Left cardiac atrium (tissue), 4 donors: ENCODE data around the gene SH2B3. TPM values are rescaled to one million over a fixed set of nuclear protein-coding genes. Genes with fewer than 3 reads are reported as not detected.
"Not testable (repeated sequence)": the region's sequence is repeated elsewhere in the genome, so short reads cannot be mapped to it uniquely, and the experiment has no call there.

Experiments
- ATAC-seq, 2 donors: fragments of 200-7000 bp; cut with Tn5 transposase; one replicate each; pipeline ENCODE4 v1.9.1; 2020; ENCODE audit warnings: mild to moderate bottlenecking in 2 of 2, moderate library complexity in 2 of 2
- DNase-seq: peaks from one replicate; pipeline ENCODE4 v3.0.0-alpha.2; 2020
- intact Hi-C, 2 donors: fragments of 100-400 bp; cut with DNase I; formaldehyde crosslinking; loops; one replicate each; pipeline versions ENCODE4 v1.14.1 to v1.15.1; 2022 to 2023
- total RNA-seq, 2 donors: library from RNA; stranded (reverse); fragmentation: NEBNext Ultra II Directional; extraction: Animal tissue kit (Norgen Biotek cat#: 25700); gene quantifications; one replicate each; pipeline ENCODE4 v1.2.1, GENCODE V29; 2021
- donor health status: DM: no; HTN: yes; CAD: no.
- donor health status: DM: no; HTN: yes; CAD: no; lungs with severe emphysema.
- donor health status: DM: yes; HTN: yes; CAD: no.
- donor health status: Dilated cardiomyopathy.

Gene SH2B3
- total RNA-seq, 2 donors from 2014 or later = 27.1 to 39.6 TPM

DNA sequence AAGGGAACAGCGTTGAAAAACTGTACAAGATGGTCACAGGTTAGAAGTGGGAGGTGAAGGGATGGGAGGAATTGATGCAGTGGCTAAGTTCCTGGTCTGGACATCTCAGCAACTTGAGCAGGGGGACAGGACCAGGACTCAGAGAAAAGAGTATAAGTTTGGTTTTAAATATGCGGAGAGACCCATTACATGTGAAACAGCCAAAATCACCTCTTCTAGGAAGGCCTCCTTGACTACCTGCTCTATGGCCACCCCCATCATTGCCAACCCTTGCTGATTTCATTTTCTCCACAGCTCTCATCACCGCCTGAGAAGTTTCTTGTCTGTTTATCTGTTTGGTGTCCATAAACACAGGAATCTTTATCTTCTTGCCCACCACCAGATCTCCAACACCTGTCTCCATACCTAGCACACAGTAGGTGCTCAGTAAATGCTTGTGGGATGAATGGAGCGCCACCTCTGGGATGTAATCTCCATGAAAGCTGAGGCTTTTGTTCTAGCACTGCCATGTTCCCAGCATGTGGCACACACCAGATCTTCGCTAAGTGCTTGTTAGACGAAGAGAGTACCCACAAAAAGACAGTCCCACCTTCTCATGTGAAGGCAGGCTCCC lies 25.7 kb upstream of the SH2B3 start:
- ATAC-seq (no peak), DNase-seq (no peak)
- intact Hi-C loops = no loop called here

DNA sequence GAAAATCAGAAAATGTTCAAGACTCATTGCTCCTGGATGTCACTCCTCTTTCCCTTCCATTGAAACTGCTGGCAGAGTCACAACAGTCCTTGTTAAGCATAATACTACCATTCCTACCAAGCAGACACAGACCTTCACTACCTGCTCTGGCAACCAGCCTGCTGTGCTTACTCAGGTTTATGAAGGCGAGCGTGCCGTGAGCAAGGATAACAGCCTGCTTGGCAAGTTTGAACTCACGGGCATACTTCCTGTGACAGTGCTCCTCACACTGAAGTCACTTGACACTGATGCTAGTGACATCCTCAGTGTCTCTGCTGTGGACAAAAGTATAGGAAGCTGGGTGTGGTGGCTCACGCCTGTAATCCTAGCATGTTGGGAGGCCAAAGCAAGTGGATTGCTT lies 21.1 kb upstream of the SH2B3 start:
- DNase-seq (no peak), ATAC-seq (no peak)
- intact Hi-C loops = no loop called here

- intact Hi-C loops = no loop called here
- ATAC-seq = no peak
- no peak for DNase-seq
Measured at GRCh38 chr12:111386885-111387284, 18.8 kb upstream of the SH2B3 start.

DNA sequence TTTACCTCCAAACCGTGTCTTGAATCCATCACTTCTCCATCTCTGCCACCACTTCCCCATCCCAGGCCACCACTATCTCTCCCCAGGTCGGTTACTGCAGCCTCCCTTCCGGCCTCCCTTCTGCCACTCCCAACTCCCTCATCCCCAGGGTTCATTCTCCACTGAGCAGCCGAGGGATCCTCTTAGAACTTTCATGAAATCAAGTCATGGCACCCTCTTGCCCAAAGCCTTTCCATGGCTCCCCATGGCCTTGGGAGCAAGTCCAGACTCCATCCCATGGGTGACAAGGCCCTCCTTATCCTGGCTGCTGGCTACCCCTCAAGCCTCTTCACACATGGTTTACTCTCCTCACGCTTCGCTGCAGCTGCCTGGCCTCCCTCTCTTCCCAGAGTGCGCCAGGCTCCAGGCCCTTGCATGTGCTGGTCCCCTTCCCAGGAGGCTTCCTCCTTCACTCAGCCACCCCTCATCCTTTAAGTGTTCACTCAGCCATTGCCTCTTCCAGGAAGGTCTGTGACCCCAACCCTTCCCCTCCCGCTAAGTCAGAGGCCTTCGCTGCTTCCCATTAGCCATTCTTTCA lies 17.9 kb upstream of the SH2B3 start:
- intact Hi-C loops = no loop called here

DNA sequence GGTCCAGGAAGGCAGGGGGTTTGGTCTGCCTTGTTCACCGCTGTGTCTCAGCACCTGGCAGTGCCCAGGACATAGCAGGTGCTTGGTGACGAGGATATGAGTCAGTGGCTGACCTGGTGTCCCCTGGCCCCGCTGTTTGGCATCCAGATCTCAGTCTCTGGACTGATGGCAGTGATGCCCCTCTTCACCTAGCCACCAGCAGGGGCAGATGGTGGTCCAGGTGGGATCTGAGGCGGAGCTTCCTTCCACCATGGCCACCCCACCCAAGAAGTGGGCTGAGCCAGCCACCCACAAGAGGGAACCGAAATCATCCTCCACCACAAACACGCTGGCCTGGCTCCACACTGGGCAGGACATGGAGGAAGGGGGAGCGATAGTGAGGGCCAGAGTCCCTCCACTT lies 16.1 kb upstream of the SH2B3 start:
- no peak for ATAC-seq
- intact Hi-C loops = loop anchor here (10.0 kb wide), 2 partner anchors 285 to 295 kb away; partner anchors contain the start of genes ACAD10 (in 1 of the 2) and BRAP (in 1 of the 2)
- no peak for DNase-seq

More for the DNA sequence above, 17.9 kb upstream of the SH2B3 start:
- DNase-seq = no peak
- ATAC-seq = no peak

GRCh38 chr12:111390910-111391309 lies 14.8 kb upstream of the SH2B3 start:
- intact Hi-C loops = loop anchor here (10.0 kb wide), 2 partner anchors 284 to 294 kb away; partner anchors contain the start of genes ACAD10 (in 1 of the 2) and BRAP (in 1 of the 2)
- ATAC-seq (no peak), DNase-seq (no peak)

GRCh38 chr12:111393700-111394300 lies 11.9 kb upstream of the SH2B3 start:
- intact Hi-C loops = loop anchor here (10.0 kb wide), 2 partner anchors 281 to 291 kb away; partner anchors contain the start of genes ACAD10 (in 1 of the 2) and BRAP (in 1 of the 2)
- DNase-seq (peak; percentile 44), ATAC-seq (peak in 1 of 2 donors; percentile 40)

DNA sequence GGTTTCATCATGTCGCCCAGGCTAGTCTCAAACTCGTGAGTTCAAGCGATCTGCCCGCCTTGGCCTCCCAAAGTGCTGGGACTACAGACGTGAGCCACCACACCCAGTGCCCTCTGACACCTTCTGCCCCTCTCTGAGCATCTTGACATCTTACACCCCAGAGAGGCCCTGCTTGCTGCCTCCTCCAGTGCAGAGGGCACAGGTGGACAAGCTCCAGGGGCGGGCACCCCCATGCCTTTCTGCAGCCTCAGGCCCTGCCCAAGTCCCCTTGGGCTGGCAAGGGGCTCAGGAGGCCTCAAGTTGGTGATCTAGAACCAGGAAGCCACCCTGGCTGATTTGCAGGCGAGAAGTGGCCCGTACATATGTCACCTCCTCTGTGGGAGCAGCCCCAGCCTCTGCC lies 11.2 kb upstream of the SH2B3 start:
- ATAC-seq = no peak
- intact Hi-C loops = loop anchor here (10.0 kb wide), 2 partner anchors 280 to 290 kb away; partner anchors contain the start of genes ACAD10 (in 1 of the 2) and BRAP (in 1 of the 2)
- DNase-seq = no peak

DNA sequence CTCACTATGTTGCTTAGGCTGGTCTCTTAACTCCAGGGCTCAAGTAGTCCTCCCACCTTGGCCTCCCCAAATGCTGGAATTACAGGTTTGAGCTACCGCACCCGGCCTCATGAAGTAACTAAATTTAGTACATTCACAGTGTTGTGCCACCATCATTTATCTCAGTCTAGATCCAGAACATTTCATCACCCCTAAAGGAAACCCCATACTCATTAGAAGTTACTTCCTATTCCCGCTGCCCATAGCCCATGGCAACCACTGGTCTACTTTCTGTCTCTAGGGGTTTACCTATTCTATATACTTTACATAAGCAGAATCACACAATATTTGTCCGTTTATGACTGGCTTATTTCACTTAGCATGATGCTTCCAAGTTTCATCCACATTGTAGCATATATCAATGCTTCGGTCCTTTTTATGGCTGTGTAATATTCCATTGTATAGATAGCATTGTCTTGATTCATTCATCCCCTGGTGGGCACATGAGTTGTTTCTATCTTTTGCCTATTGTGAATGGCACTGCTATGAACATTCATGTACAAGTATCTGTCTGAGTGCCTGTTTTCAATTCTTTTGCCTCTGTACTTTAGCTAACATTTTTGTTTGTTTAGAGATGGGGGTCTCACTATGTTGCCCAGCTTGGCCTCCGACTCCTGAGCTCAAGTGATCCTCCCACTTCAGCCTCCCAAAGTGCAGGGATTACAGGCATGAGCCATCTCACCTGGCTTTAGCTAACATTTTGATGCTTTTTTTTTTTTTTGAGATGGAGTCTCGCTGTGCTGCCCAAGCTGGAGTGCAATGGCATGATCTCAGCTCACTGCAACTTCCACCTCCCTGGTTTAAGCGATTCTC lies 10.2 kb upstream of the SH2B3 start:
- DNase-seq (no peak), ATAC-seq (no peak)
- intact Hi-C loops = loop anchor here (5.0 to 10.0 kb wide), 3 partner anchors 132 to 289 kb away; partner anchors contain the start of genes ACAD10 (in 1 of the 2) and BRAP (in 1 of the 2)

- not testable (repeated sequence) for DNase-seq, ATAC-seq
- intact Hi-C loops = loop anchor here (5.0 to 10.0 kb wide), 3 partner anchors 131 to 289 kb away; partner anchors contain the start of genes ACAD10 (in 1 of the 2) and BRAP (in 1 of the 2)
Measured at GRCh38 chr12:111396271-111396670, 9.5 kb upstream of the SH2B3 start.

DNA sequence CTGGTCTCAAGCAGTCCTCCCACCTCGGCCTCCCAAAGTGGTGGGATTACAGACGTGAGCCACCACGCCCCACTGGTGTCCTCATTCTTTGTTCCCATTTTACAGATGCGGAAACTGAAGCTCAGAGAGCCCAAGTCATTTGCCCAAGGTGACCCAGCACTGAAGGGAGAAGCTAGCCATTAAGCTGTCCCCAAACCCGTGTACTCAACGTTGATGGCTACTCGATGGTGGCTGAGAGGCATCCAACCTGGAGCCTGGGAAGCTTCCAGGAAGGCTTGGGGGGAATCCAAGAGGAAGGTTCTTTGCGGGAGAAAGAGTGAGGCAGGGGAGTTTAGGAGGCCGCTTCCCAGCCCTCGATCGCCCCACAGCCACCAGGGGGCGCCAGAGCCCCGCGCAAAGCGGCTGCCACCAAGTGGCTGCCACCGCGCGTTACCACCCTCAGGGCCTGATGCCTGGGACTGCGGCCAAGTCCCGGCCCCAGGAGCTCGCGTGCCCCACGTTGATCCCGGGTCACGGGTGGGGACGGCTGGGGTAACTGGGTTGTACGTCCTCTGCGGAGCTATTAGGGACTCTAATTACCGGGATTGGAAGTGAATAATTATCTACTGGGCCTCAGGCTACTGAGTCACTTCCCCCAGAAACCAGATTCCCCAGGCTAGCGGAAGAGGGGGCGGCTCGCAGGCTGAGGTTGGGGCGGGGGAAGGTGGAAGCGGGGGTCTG lies 8.8 kb upstream of the SH2B3 start:
- DNase-seq = peak; percentile 90
- intact Hi-C loops = loop anchor here (1.0 to 10.0 kb wide), 4 partner anchors 54 to 288 kb away; partner anchors contain the start of genes ACAD10 (in 1 of the 2) and BRAP (in 1 of the 2)

DNA sequence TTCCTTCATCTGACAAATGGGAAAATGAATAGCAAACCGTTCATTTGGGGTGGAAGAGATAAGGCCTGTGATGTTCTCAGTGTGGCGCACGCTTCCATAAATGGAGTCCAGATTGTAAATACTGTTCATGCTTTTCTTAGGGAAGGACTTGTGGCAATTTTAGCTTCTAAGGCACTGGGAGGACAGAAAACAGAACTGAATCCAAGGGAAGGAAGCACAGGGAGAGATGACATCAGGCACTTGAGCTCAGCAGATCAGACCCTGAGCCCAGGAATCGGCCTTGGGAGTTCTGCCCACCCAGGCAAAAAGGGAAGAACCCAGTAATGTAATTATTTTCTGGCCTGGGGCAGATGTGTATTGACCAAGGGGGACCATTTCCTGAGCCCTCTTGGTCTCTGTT lies 7.2 kb upstream of the SH2B3 start:
- intact Hi-C loops = loop anchor here (5.0 to 10.0 kb wide), 3 partner anchors 129 to 286 kb away; partner anchors contain the start of genes ACAD10 (in 1 of the 2) and BRAP (in 1 of the 2)
- DNase-seq (no peak), ATAC-seq (peak in 1 of 2 donors; percentile 19)

More for the DNA sequence above, 8.8 kb upstream of the SH2B3 start:
- peak; percentile 84 to 94 for ATAC-seq

GRCh38 chr12:111399741-111400404 lies 5.8 kb upstream of the SH2B3 start:
- not testable (repeated sequence) for DNase-seq, ATAC-seq
- intact Hi-C loops = loop anchor here (2.0 to 10.0 kb wide), 4 partner anchors 51 to 285 kb away; partner anchors contain the start of genes ACAD10 (in 1 of the 2) and BRAP (in 1 of the 2)

- DNase-seq (no peak), ATAC-seq (no peak)
- intact Hi-C loops = loop anchor here in 1 of 2 donors (2.0 kb wide), 1 partner anchor 50 kb away; no protein-coding TSS in a partner anchor
Measured at GRCh38 chr12:111401167-111401605, 4.5 kb upstream of the SH2B3 start.

DNA sequence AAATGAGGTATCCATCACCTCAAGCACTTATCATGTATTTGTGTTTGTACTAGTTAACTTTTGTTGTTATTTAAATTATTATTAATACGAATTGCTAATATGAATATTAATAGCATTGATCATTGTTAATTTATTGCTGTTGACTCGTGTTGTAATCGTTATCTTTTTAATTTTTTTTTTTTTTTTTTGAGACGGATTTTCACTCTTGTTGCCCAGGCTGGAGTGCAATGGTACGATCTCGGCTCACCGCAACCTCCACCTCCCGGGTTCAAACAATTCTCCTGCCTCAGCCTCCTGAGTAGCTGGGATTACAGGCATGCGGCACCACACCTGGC lies 3.3 kb upstream of the SH2B3 start:
- intact Hi-C loops, ATAC-seq, DNase-seq: not testable (repeated sequence)

- ATAC-seq = peak in 1 of 2 donors; percentile 0
- peak; percentile 54 for DNase-seq
Measured at GRCh38 chr12:111404362-111405148, 1.2 kb upstream of the SH2B3 start.

More at GRCh38 chr12:111404362-111405148, 1.2 kb upstream of the SH2B3 start:
- intact Hi-C loops = no loop called here
